Mesenchymal stem cell (in vitro differentiated cells and primary cell): ENCODE data around the gene SULT4A1.

Experiments
- DNase-seq: peaks from one replicate; pipeline ENCODE4 v3.0.0-alpha.2; 2013
- H2AFZ ChIP-seq: one replicate; pipeline ENCODE4 v1.6.1; 2013; ENCODE audit warnings: low read depth, mild to moderate bottlenecking, control low read depth, inconsistent platforms, low read length, moderate library complexity
- H2AK5ac ChIP-seq: 2 replicates; pipeline ENCODE4 v1.6.1; 2013; ENCODE audit warnings: low read length, moderate library complexity, mild to moderate bottlenecking, inconsistent platforms; ENCODE audit not compliant: severe bottlenecking
- H2BK120ac ChIP-seq: one replicate; pipeline ENCODE4 v1.6.1; 2013; ENCODE audit warnings: low read depth, mild to moderate bottlenecking, inconsistent platforms, low read length, moderate library complexity
- H2BK12ac ChIP-seq, 2 experiments: one replicate each; pipeline ENCODE4 v1.6.1; 2013; ENCODE audit warnings: inconsistent platforms in 2 of 2, low read length in 2 of 2, mild to moderate bottlenecking in 2 of 2, moderate library complexity in 2 of 2, control low read depth in 1 of 2
- H2BK15ac ChIP-seq: one replicate; pipeline ENCODE4 v1.6.1; 2013; ENCODE audit warnings: mild to moderate bottlenecking, low read depth, inconsistent platforms; ENCODE audit not compliant: poor library complexity, severe bottlenecking
- H2BK5ac ChIP-seq: 2 replicates; pipeline ENCODE4 v1.6.1; 2013; ENCODE audit warnings: low read depth, mild to moderate bottlenecking, low read length, control low read depth, inconsistent platforms; ENCODE audit not compliant: poor library complexity, severe bottlenecking
- H3K14ac ChIP-seq, 2 experiments: one replicate each; pipeline ENCODE4 v1.6.1; 2013; ENCODE audit warnings: inconsistent platforms in 2 of 2, low read length in 2 of 2, control low read depth in 1 of 2, mild to moderate bottlenecking in 1 of 2, moderate library complexity in 1 of 2
- H3K18ac ChIP-seq, 2 experiments: one replicate each; pipeline ENCODE4 v1.6.1; 2013; ENCODE audit warnings: inconsistent platforms in 2 of 2, low read length in 2 of 2, control low read depth in 1 of 2, low read depth in 1 of 2, mild to moderate bottlenecking in 1 of 2
- H3K23ac ChIP-seq, 2 experiments: one replicate each; pipeline ENCODE4 v1.6.1; 2013; ENCODE audit warnings: inconsistent platforms in 2 of 2, low read length in 2 of 2, mild to moderate bottlenecking in 2 of 2, moderate library complexity in 2 of 2, control low read depth in 1 of 2
- H3K27ac ChIP-seq: 2 replicates; pipeline ENCODE4 v1.5.1; 2013; ENCODE audit warnings: mild to moderate bottlenecking, moderate library complexity, low read length, control low read depth, inconsistent platforms; ENCODE audit not compliant: poor library complexity, severe bottlenecking
- H3K27me3 ChIP-seq, 2 experiments: 2 replicates each; pipeline versions ENCODE4 v1.6.1 to v1.7.0; 2013; ENCODE audit warnings: low read length in 2 of 2, mild to moderate bottlenecking in 2 of 2, moderate library complexity in 2 of 2, control low read depth in 1 of 2, inconsistent platforms in 1 of 2; ENCODE audit not compliant: control insufficient read depth in 1 of 2, insufficient read depth in 1 of 2
- H3K36me3 ChIP-seq, 2 experiments: 2 replicates each; pipeline versions ENCODE4 v1.6.1 to v1.7.0; 2013; ENCODE audit warnings: low read length in 2 of 2, control low read depth in 1 of 2, inconsistent platforms in 1 of 2, low read depth in 1 of 2, mild to moderate bottlenecking in 1 of 2; ENCODE audit not compliant: insufficient read depth in 2 of 2, control insufficient read depth in 1 of 2
- H3K4ac ChIP-seq, 2 experiments: one replicate each; pipeline ENCODE4 v1.6.1; 2013; ENCODE audit warnings: inconsistent platforms in 2 of 2, low read length in 2 of 2, mild to moderate bottlenecking in 2 of 2, moderate library complexity in 2 of 2, control low read depth in 1 of 2, low read depth in 1 of 2
- H3K4me1 ChIP-seq: 2 replicates; pipeline ENCODE4 v1.6.1; 2013; ENCODE audit warnings: low read depth, low read length, control low read depth; ENCODE audit not compliant: control insufficient read depth, insufficient read depth
- H3K4me2 ChIP-seq: 2 replicates; pipeline ENCODE4 v1.6.1; 2013; ENCODE audit warnings: low read length, mild to moderate bottlenecking, inconsistent platforms; ENCODE audit not compliant: poor library complexity, severe bottlenecking
- H3K4me3 ChIP-seq, 2 experiments: 2 replicates each; pipeline versions ENCODE4 v1.5.1 to v1.7.0; 2013; ENCODE audit warnings: low read length in 2 of 2, mild to moderate bottlenecking in 2 of 2, control low read depth in 1 of 2, low read depth in 1 of 2; ENCODE audit not compliant: insufficient read depth in 1 of 2
- H3K79me1 ChIP-seq: replicated peaks from 2 replicates; pipeline ENCODE4 v1.6.1; 2013; ENCODE audit warnings: mild to moderate bottlenecking, control low read depth, low read length, inconsistent platforms; ENCODE audit not compliant: poor library complexity, severe bottlenecking
- H3K9ac ChIP-seq: 2 replicates; pipeline ENCODE4 v1.7.0; 2013; ENCODE audit warnings: mild to moderate bottlenecking, low read length, moderate library complexity
- H3K9me3 ChIP-seq: 2 replicates; pipeline ENCODE4 v1.7.0; 2013; ENCODE audit warnings: mild to moderate bottlenecking, low read length; ENCODE audit not compliant: control insufficient read depth
- H4K8ac ChIP-seq: one replicate; pipeline ENCODE4 v1.6.1; 2013; ENCODE audit warnings: inconsistent platforms, mild to moderate bottlenecking, low read length, moderate library complexity
- H4K91ac ChIP-seq: one replicate; pipeline ENCODE4 v1.6.1; 2013; ENCODE audit warnings: mild to moderate bottlenecking, low read length, inconsistent platforms
- WGBS: methylation state at CpG from one replicate; pipeline ENCODE4 v1.1.7; 2013; ENCODE audit warnings: mixed read lengths; 5-methylcytosine and 5-hydroxymethylcytosine counted together

Gene SULT4A1

DNA sequence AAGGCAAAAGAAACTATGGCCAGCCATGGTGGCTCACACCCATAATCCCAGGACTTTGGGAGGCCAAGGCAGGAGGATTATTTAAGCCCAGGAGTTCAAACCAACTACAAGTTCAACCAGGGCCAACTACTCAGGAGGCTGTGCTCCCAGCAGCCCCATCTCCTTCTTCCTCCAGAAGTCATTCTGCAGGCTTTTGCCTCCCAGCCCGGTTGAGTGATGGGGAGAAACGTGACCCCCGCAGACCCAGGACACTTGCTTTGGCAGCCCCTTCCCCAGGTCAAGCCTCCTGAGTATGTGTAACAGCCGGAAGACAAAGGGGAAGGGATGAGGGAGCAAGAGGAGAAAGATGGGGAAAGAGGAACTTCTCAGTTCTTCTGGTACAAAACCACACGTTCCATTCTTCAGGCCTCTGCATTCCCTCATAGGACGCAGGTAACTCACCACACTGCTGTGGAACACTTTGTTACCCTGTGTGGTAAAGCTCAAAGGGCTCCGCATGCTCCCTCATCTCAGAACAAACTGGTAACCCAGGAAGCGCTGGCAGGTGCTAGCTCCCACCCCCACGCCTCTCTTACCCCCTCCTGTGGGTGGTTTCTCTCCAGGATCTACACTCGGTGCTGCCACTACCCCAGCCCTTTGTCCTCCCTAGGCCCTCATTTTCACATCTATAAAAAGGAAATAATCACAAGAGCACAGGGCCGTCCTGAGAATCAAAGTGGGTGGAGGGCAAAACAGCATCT, 4.0 kb downstream of the SULT4A1 start:
- no peak overlapping the region for H3K23ac ChIP-seq
- peaks cover 46 to 60% of the 10 kb centered on the region in 2 experiments for H3K27me3 ChIP-seq
- WGBS: 69% methylated on average over 11 of the region's 11 CpGs
- no peak overlapping the region for H3K18ac ChIP-seq
- no peak overlapping the region for H2BK15ac ChIP-seq
- no peaks in the 10 kb centered on the region for H3K79me1 ChIP-seq
- H4K8ac ChIP-seq: no peak overlapping the region
- no peak overlapping the region for H3K4me3 ChIP-seq
- H2BK120ac ChIP-seq: no peak overlapping the region
- peaks cover 17% of the 10 kb centered on the region for H3K9me3 ChIP-seq
- no peak overlapping the region for H4K91ac ChIP-seq
- no peak overlapping the region for H2AK5ac ChIP-seq
- DNase-seq: no peak
- no peak overlapping the region for H2BK12ac ChIP-seq
- H3K4me2 ChIP-seq: no peak overlapping the region
- no peaks in the 10 kb centered on the region for H3K36me3 ChIP-seq
- H2BK5ac ChIP-seq: no peak overlapping the region
- H3K27ac ChIP-seq: no peak overlapping the region
- H3K4ac ChIP-seq: no peak overlapping the region
- no peak overlapping the region for H3K14ac ChIP-seq
- H3K4me1 ChIP-seq: peaks cover 10% of the 10 kb centered on the region
- no peak overlapping the region for H3K9ac ChIP-seq
- no peak overlapping the region for H2AFZ ChIP-seq

DNA sequence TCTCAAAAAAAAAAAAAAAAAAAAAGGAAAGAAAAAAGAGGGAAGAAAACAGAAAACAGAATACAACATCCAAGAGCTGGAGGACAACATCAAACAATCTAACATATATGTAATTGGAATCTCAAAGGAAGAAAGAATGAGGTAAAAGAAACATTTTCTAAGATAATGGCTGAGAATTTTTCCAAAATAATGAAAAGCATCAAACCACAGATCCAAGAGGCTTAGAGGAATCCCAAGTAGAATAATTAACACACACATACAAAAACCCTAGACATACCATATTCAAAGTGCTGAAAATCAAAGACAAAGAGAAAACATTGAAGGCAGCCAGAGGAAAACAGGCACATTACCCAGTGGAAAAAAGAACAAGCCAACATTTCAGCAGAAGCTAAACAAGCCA, 4.9 kb downstream of the SULT4A1 start:
- Histone ChIP-seq H3K4ac (no peak overlapping the region), H3K9ac (no peak overlapping the region), H3K27ac (no peak overlapping the region), H3K79me1 (no peaks in the 10 kb centered on the region), H3K4me2 (no peak overlapping the region), H3K9me3 (peaks cover 17% of the 10 kb centered on the region), H3K27me3 (peaks cover 46 to 63% of the 10 kb centered on the region in 2 experiments), H3K14ac (no peak overlapping the region), H4K8ac (no peak overlapping the region), H2BK12ac (no peak overlapping the region), H2BK15ac (no peak overlapping the region), H2AK5ac (no peak overlapping the region), H3K4me3 (no peak overlapping the region), H3K23ac (no peak overlapping the region), H3K4me1 (peaks cover 6% of the 10 kb centered on the region), H3K36me3 (no peaks in the 10 kb centered on the region), H2AFZ (no peak overlapping the region), H2BK5ac (no peak overlapping the region), H3K18ac (no peak overlapping the region), H4K91ac (no peak overlapping the region), H2BK120ac (no peak overlapping the region)
- DNase-seq: no peak

DNA sequence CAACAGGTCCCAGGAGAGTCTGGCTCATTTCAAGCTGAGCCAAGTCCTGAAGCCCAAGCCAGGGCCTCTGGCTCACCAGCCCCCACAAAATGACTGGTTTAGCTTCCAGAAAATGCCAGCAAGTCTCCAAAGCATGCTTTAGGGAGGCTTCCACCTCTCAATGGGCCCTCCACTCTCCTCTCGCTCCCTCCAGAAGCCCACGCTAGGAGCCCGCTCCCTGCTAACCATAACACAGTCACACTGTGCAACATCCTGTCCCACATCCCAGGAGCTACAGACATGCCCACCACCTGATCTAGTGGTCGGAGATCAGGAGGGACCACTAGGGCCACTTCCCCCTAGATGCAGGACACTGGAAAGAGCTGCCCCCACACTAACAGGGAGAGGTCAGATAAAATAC, 6.9 kb downstream of the SULT4A1 start:
- WGBS: 96% methylated on average over 4 of the region's 4 CpGs
- H3K18ac ChIP-seq: no peak overlapping the region
- no peak overlapping the region for H2BK5ac ChIP-seq

DNA sequence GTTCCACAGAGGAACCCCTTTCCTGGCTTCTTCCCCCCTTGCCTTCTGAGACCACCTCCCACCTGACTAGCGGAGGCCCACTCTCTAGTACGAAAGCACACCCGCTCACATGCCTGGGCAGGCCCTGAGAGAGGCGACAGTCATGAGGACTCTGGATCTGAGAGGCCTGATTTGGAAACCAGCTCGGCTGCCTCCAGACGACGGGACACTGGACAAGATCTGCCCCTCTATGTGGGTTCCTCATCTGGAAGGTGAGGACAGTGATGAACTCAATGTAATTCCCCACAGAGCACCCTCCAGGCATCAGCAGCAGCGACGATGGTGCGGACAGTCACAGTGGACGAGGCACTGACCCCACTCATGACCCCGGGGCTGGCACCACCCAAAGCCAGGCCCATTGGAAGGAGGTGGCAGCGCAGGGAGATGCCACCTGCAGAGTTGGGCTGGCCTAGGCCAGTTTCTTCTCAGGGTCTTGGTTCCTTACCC, 7.5 kb downstream of the SULT4A1 start:
- Histone ChIP-seq H3K9me3 (peaks cover 17% of the 10 kb centered on the region), H3K14ac (no peak overlapping the region), H3K23ac (no peak overlapping the region), H4K91ac (no peak overlapping the region), H3K36me3 (no peaks in the 10 kb centered on the region), H4K8ac (no peak overlapping the region), H2BK15ac (no peak overlapping the region), H2BK5ac (no peak overlapping the region), H2AK5ac (no peak overlapping the region), H3K79me1 (no peaks in the 10 kb centered on the region), H3K4me1 (no peaks in the 10 kb centered on the region), H3K4ac (no peak overlapping the region), H2BK12ac (no peak overlapping the region), H3K9ac (no peak overlapping the region), H3K27ac (no peak overlapping the region), H3K27me3 (peaks cover 46 to 68% of the 10 kb centered on the region in 2 experiments), H3K18ac (no peak overlapping the region), H3K4me2 (no peak overlapping the region), H2BK120ac (no peak overlapping the region), H3K4me3 (no peak overlapping the region), H2AFZ (no peak overlapping the region)
- WGBS: 89% methylated on average over 13 of the region's 13 CpGs
- DNase-seq: no peak

More for the DNA sequence above, 6.9 kb downstream of the SULT4A1 start:
- Histone ChIP-seq H3K4me2 (no peak overlapping the region), H3K4me3 (no peak overlapping the region), H3K27me3 (peaks cover 46 to 68% of the 10 kb centered on the region in 2 experiments), H4K91ac (no peak overlapping the region), H2AK5ac (no peak overlapping the region), H3K27ac (no peak overlapping the region), H2AFZ (no peak overlapping the region), H3K36me3 (no peaks in the 10 kb centered on the region), H3K9me3 (peaks cover 17% of the 10 kb centered on the region), H3K4me1 (no peaks in the 10 kb centered on the region), H3K79me1 (no peaks in the 10 kb centered on the region), H3K14ac (no peak overlapping the region), H2BK12ac (no peak overlapping the region), H4K8ac (no peak overlapping the region), H2BK120ac (no peak overlapping the region), H3K23ac (no peak overlapping the region), H2BK15ac (no peak overlapping the region), H3K4ac (no peak overlapping the region), H3K9ac (no peak overlapping the region)
- DNase-seq: no peak
